Measurements from ENCODE around the gene TNS1.

DNA sequence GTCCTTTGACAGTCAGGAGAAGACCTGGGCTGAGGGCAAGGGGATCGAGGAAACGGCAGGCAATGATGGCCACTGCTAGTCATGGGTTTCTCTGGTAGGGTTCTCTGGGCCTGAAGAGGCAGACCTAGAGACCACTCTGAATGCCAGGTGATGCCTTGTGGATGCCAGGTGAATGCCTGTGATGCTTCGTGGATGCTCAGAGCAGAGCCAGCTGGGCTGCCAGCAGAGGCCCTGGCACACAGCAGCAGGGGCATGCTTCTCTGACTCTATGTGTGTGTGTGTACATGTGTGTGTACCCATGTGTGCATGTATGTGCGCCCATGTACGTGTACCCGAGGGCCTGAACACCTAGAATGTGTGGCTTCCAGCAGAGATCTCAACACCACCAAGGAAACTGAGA is 172.0 kb downstream of the TNS1 start:
- TF ChIP-seq, protein P1, sequence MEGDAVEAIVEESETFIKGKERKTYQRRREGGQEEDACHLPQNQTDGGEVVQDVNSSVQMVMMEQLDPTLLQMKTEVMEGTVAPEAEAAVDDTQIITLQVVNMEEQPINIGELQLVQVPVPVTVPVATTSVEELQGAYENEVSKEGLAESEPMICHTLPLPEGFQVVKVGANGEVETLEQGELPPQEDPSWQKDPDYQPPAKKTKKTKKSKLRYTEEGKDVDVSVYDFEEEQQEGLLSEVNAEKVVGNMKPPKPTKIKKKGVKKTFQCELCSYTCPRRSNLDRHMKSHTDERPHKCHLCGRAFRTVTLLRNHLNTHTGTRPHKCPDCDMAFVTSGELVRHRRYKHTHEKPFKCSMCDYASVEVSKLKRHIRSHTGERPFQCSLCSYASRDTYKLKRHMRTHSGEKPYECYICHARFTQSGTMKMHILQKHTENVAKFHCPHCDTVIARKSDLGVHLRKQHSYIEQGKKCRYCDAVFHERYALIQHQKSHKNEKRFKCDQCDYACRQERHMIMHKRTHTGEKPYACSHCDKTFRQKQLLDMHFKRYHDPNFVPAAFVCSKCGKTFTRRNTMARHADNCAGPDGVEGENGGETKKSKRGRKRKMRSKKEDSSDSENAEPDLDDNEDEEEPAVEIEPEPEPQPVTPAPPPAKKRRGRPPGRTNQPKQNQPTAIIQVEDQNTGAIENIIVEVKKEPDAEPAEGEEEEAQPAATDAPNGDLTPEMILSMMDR (IDR thresholded peaks at IDR 0.05; ENCODE audit: low read length) = no peak
- TF ChIP-seq EZH2 (optimal IDR thresholded peaks at IDR 0.05; ENCODE audit: low read depth, low read length) = no peak
- no peak for TF ChIP-seq EZH2phosphoT487 (IDR thresholded peaks at IDR 0.05; ENCODE audit: low read length)

Data from MM.1S (cell line).